GM12874 (cell line): ENCODE results near the gene KBTBD13.

Source experiments
- TF ChIP-seq, protein P1 (sequence below): IDR thresholded peaks from 2 replicates; pipeline ENCODE4 v1.5.1; 2011; ENCODE audit warnings: low read depth, mild to moderate bottlenecking, control low read depth, low read length, moderate library complexity; ENCODE audit not compliant: insufficient read depth

The KBTBD13 gene

DNA sequence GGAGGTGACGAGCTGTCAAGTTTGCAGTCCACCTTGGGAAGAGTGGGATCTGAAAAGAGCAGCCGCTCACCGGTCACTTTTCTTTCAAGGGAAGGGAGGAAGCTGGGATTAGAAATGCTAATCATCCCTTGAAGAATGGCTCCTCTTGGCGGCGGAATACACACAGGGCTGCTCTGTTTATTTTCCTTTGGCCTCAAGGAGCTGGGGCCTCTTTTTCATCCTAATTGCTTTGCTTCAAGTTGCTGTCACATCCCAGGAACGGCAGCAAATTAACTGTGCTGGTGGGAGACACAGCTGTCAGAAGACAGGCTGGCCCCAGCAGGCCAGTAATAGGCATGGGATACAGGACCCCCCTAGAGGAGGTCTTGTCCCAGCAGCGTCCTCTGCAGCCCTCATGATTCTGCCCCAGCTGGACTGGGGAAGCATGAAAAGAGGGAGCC, 6.7 kb downstream of the KBTBD13 start:
- TF ChIP-seq, protein P1, sequence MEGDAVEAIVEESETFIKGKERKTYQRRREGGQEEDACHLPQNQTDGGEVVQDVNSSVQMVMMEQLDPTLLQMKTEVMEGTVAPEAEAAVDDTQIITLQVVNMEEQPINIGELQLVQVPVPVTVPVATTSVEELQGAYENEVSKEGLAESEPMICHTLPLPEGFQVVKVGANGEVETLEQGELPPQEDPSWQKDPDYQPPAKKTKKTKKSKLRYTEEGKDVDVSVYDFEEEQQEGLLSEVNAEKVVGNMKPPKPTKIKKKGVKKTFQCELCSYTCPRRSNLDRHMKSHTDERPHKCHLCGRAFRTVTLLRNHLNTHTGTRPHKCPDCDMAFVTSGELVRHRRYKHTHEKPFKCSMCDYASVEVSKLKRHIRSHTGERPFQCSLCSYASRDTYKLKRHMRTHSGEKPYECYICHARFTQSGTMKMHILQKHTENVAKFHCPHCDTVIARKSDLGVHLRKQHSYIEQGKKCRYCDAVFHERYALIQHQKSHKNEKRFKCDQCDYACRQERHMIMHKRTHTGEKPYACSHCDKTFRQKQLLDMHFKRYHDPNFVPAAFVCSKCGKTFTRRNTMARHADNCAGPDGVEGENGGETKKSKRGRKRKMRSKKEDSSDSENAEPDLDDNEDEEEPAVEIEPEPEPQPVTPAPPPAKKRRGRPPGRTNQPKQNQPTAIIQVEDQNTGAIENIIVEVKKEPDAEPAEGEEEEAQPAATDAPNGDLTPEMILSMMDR, result no peak

DNA sequence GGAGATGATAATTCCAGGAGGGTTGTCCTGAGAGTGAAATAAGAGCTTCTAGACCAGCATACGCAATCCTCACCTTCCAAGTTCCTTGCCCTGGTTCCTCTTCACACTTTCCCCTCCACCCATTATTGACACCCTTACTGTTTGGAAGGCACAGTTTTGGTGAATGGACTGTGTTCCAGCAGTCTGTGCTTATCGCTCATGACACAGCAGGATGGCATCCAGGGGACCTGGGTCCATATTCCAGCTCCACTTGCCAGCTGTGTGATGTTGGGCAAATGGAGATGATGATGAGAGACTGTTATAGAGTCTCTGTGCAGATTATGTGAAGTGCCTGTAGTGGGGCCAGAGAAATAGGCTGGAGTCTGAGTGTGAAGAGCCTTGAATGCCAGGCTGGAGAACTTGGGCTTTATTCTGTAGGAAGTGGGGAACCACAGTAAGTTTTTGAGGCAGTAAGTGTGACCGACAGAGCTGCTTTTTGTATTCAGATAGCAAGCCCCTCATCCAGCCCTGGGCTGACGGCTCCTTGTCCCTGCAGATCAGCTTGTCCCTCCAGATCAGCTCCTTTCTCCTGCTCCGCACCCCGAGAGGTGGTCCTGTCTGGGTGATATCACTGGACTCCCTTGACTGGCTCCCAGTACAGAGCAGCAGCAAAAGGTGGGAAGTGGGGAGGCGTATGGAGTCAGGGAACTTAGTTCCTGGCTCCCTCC, 8.1 kb downstream of the KBTBD13 start:
- TF ChIP-seq, protein P1, result no peak

DNA sequence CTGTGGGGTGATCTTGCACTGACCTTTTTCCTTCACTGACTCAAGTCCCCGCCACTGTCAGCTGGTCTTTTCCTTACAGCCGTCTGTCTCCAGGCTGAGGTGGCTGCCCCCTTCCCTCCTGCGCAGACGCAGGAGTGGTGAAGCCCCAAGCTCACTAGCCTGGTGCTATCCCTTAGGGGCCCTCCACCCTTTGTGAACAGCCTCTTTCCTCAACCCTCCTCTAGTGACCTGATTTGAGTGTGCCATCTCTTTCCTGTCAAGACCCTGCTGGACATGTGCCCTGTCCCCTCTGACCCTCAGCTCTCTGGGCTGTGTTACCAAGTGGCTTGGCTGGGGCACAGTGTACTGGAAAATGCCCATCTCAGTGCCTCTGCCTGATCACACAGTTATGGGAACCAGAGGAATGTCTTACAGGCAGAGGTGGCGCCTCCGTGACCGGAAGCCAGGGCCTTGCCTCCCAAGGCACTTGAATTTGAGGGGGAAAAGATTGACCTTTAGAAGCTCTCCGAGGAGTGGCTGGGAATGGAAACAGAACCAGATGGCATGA, 8.7 kb downstream of the KBTBD13 start:
- TF ChIP-seq, protein P1, result no peak

DNA sequence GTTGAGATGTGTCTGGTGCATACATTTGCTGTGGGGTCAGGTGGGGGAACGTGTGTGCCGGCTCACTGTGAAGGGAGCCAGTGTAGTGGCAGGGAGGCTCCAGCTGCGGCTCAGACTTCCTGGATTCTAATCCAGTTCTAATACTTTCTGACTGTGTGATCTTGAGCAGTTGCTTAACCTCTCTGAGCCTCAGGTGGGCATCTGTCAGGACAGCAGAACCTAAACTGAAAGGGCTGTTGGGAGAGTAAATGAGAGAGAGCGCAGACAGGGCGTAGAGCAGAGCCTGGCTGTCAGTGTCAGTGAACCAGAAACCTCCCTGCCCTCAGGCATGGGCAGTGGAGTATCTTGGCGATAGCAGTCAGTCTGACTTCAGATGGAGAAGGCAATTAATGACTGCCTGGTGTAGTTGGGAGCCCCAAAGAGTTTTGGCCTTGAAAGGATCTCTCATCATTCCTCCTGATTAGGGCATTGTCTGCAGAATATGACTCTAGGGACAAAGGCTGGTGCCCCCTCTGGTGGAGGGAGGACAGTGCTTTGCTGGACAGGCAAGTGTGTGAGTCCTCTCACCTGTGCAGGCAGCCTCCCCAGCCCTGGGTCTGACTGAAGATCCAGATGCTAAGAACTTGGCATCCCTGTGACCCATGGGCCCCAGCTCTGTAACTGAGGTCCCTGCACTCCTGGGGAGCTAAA, 9.6 kb downstream of the KBTBD13 start:
- TF ChIP-seq, protein P1, result peak; percentile 56; the same call in 1 of the 2 replicates

DNA sequence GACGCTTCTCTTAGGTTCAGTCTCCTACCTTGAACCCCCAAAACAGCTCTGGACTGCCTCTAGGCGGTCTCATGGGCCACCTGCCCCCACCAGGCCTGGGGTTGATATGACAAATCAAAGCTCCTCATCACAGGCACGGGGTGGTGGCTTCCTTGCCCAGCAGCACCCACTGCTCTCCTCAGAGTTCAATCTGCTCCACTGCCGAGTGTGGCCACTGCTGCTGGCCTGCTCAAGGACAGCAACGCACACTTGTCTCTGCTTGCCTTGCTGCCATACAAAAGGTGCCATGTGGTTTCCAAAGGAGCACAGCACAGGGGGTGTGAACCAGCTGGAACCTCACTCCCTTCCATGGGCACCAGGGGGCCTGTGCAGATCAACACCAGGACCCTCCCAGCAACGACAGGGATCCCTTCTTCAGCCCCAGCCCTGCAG, 10.2 kb downstream of the KBTBD13 start:
- TF ChIP-seq, protein P1, result no peak

DNA sequence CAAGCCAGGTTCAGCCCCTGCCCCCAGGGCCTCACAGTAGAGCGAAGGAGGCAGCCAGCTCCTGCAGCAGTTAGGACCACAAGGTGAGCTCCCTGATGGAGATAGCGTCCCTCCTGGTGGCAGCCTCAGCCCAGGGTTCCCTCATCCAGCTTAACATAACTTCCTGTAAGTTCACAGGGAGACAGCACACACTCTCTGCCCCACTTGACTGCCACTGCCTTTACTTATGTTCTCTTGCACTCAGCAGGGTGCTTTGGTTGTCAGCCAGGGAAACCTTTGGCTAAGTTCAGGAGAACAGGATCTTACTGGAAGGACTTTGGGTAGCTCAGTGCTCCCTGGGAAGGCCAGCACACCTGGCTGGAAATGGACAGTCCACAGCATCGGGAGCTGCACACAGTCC, 10.9 kb downstream of the KBTBD13 start:
- TF ChIP-seq, protein P1, result no peak

DNA sequence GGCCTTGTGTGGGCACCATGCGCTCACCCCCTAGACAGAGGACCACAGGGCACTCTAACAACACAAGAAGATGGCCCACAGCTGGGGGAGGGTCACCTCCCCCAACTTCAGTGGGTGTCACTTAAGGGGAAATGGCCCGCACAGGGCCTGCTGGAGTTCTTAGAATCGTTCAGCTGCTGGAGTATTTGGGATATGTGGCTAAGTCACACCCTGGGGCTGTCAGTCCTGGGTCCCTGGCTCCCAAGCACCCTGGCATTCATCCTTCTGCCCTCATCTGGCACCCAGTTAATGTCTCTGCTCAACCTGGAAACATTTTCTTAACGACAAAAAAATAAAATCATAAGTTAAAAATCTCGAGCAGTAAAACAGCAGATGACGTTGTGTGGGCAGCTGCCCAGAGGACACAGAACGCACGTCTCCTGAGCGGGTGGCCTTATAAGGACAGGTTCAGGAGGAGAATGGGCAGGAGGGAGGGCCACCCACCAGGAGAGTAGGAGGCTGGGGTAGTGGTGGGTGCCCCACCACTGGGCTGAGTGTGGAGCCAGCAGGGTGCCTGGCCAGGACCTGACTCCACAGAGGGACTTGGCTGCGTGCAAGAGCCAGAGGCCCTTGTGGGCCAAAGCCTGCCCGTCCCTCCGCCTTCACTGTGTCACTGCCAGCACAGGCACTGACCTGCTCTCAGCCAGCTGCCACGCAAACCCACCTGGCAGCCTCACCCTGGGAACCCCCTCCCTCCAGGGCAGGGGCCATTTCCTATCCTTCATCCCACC, 11.5 kb downstream of the KBTBD13 start:
- TF ChIP-seq, protein P1, result no peak
